OCI-LY7 (cell line): ENCODE results near the gene YTHDF1. TPM values are rescaled to one million over a fixed set of nuclear protein-coding genes. Genes with fewer than 3 reads are reported as not detected.
A peak's percentile ranks its signal among the peaks of the same experiment; 100 is the strongest.

Experiments
- BruUV-seq: library from RNA; stranded (reverse); fragments of 400-500 nt; replicated peaks from 2 replicates; lab custom pipeline; 2021; lab: Mats Ljungman, UMichigan
- CTCF ChIA-PET: fragments of 300-600 bp; sonication (Branson Sonifier 250); formaldehyde crosslinking; loops from one replicate; lab custom pipeline; 2022; ENCODE audit warnings: antibody characterized with exemption; ENCODE audit not compliant: unreplicated experiment; lab: Charles Lee
- POLR2A ChIA-PET: fragments of 300-600 bp; sonication (Branson Sonifier 250); formaldehyde crosslinking; loops from one replicate; lab custom pipeline; 2022; ENCODE audit warnings: antibody characterized with exemption; lab: Charles Lee
- DNase-seq: peaks from one replicate; pipeline ENCODE4 v3.0.0-alpha.2; 2015; ENCODE audit warnings: low spot score
- H2AFZ ChIP-seq: fragments of 200-600 bp; sonication (generic), shearing (Covaris generic); 2 replicates; pipeline ENCODE4 v1.6.1; 2014; ENCODE audit warnings: mild to moderate bottlenecking, antibody characterized with exemption, low read length, moderate library complexity
- H3K27ac ChIP-seq: fragments of 200-600 bp; sonication (generic); 2 replicates; pipeline ENCODE4 v1.5.1; 2014; ENCODE audit warnings: mixed run types, low read depth, mild to moderate bottlenecking, moderate library complexity, low read length, inconsistent platforms; ENCODE audit not compliant: poor library complexity, severe bottlenecking
- H3K36me3 ChIP-seq: fragments of 200-600 bp; sonication (generic); 2 replicates; pipeline ENCODE4 v1.6.1; 2014; ENCODE audit warnings: mild to moderate bottlenecking, antibody characterized with exemption, low read length, moderate library complexity, mixed read lengths; ENCODE audit not compliant: insufficient read depth
- H3K4me1 ChIP-seq: fragments of 200-600 bp; sonication (generic); 2 replicates; pipeline ENCODE4 v1.5.1; 2014; ENCODE audit warnings: mild to moderate bottlenecking, low read length; ENCODE audit not compliant: insufficient read depth, poor library complexity, severe bottlenecking
- H3K4me2 ChIP-seq: fragments of 200-600 bp; sonication (generic); 2 replicates; pipeline ENCODE4 v1.6.1; 2014; ENCODE audit warnings: mild to moderate bottlenecking, low read length
- H3K4me3 ChIP-seq: fragments of 200-600 bp; sonication (generic); 2 replicates; pipeline ENCODE4 v1.5.1; 2014; ENCODE audit warnings: mild to moderate bottlenecking, low read depth, low read length; ENCODE audit not compliant: poor library complexity, severe bottlenecking
- H3K79me2 ChIP-seq: fragments of 200-600 bp; sonication (generic); 2 replicates; pipeline ENCODE4 v1.6.1; 2016; ENCODE audit warnings: low read depth, mild to moderate bottlenecking, low read length, moderate library complexity, mixed read lengths; ENCODE audit not compliant: insufficient read depth
- H3K9me2 ChIP-seq: fragments of 200-600 bp; sonication (generic); 2 replicates; pipeline ENCODE4 v1.6.1; 2016; ENCODE audit warnings: mild to moderate bottlenecking, low read length, mixed read lengths; ENCODE audit not compliant: insufficient read depth
- H3K9me3 ChIP-seq: fragments of 200-600 bp; sonication (generic); 2 replicates; pipeline ENCODE4 v1.6.1; 2014; ENCODE audit warnings: mild to moderate bottlenecking, mixed run types, low read length, mixed read lengths
- H4K20me1 ChIP-seq: fragments of 200-600 bp; sonication (generic); 2 replicates; pipeline ENCODE4 v1.6.1; 2014; ENCODE audit warnings: mild to moderate bottlenecking, antibody characterized with exemption, low read length, moderate library complexity, mixed read lengths; ENCODE audit not compliant: insufficient read depth
- EZH2phosphoT487 ChIP-seq: fragments of 200-600 bp; sonication (generic); IDR thresholded peaks from 2 replicates; pipeline ENCODE4 v1.6.1; 2018; ENCODE audit warnings: low read depth, borderline replicate concordance, mild to moderate bottlenecking, mixed run types, antibody characterized with exemption, low read length, moderate library complexity, mixed read lengths
- intact Hi-C: fragments of 100-400 bp; cut with micrococcal nuclease; formaldehyde crosslinking; loops from one replicate; pipeline ENCODE4 v1.10.0; 2022; ENCODE audit not compliant: unreplicated experiment
- total RNA-seq, 2 experiments: library from RNA; depleted of rRNA in 1 of 2; stranded (reverse); fragments of >200 nt in 1 of 2; shearing (Covaris generic) in 1 of 2; gene quantifications; 2 replicates each; pipeline ENCODE4 v1.2.3, GENCODE V29; 2014 to 2022
- TF ChIP-seq, protein P1 (sequence below): fragments of 200-600 bp; sonication (generic); conservative IDR thresholded peaks from 2 replicates; pipeline ENCODE4 v1.5.1; 2014; ENCODE audit warnings: mild to moderate bottlenecking, antibody characterized with exemption, low read length, moderate library complexity, mixed read lengths

YTHDF1 gene
- total RNA-seq, 2 experiments from 2014 or later = 31.3 to 42.7 TPM

DNA sequence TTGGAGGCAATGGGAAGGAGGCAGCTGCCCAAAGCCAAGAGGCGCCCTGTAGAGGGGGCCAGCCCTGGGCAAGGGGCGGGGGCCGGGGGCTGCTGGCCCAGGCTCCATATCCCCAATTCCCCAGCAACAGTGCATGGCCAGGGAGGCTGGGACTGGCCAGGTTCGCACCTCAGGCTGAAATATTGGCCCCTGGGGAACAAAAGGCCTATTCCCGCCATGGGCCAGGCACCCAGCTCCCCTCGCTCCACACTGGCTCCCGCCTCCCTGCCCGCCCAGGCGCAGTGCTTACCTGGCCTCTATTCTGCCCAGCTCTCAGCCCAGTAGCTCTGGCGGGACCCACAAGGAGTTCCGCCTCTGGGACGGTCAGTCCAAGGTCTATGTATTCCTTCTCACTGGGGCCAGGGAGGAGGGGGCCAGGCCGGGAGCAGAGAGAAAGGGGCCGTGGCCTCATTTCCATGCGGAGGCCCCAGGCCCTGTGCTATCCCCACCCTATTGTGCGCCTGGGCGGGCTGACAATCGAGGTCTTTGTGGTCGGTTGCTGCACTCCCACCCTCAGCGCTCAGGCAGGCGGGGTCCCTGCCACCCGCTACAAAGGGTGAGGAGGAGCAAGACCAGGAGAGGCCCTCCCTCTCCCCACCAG, 42.3 kb downstream of the YTHDF1 start:
- Histone ChIP-seq H3K36me3 (no peaks in the 10 kb centered on the region), H3K4me3 (no peak overlapping the region), H3K79me2 (no peaks in the 10 kb centered on the region), H3K9me2 (no peaks in the 10 kb centered on the region), H2AFZ (no peak overlapping the region), H3K4me1 (no peaks in the 10 kb centered on the region), H3K4me2 (no peak overlapping the region), H3K27ac (no peak overlapping the region), H3K9me3 (no peaks in the 10 kb centered on the region), H4K20me1 (no peaks in the 10 kb centered on the region; the same call in 1 of the 2 replicates)
- ChIA-PET CTCF (no interaction called here), POLR2A (no interaction called here)
- intact Hi-C loops = no loop called here
- no peak for DNase-seq
- BruUV-seq = no TSS peak
- no peak for TF ChIP-seq EZH2phosphoT487
- TF ChIP-seq, protein P1, sequence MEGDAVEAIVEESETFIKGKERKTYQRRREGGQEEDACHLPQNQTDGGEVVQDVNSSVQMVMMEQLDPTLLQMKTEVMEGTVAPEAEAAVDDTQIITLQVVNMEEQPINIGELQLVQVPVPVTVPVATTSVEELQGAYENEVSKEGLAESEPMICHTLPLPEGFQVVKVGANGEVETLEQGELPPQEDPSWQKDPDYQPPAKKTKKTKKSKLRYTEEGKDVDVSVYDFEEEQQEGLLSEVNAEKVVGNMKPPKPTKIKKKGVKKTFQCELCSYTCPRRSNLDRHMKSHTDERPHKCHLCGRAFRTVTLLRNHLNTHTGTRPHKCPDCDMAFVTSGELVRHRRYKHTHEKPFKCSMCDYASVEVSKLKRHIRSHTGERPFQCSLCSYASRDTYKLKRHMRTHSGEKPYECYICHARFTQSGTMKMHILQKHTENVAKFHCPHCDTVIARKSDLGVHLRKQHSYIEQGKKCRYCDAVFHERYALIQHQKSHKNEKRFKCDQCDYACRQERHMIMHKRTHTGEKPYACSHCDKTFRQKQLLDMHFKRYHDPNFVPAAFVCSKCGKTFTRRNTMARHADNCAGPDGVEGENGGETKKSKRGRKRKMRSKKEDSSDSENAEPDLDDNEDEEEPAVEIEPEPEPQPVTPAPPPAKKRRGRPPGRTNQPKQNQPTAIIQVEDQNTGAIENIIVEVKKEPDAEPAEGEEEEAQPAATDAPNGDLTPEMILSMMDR = no peak

DNA sequence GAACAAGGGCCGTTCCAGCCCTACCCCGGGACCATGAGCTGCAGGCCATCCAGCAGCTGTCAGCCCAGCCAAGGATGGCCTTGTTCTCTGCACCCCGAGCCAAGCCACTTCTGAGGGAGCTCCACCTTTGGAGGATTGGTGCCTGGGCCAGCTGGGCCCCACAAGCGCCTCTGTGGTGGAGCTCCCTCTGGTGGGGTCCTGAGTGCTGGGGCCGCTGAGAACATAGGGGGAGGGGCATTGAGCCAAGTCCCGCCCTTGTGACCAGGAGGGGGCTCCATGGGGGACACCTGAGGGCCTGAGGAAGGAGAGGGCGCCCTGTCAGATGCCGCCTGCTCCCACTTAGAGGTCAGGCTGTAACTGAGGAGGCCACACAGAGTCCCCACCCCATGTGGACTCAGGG, 43.2 kb downstream of the YTHDF1 start:
- no TSS peak for BruUV-seq
- no peaks in the 10 kb centered on the region for H3K36me3 ChIP-seq
- DNase-seq = peak; percentile 35
- no peak overlapping the region for H2AFZ ChIP-seq
- TF ChIP-seq, protein P1 = peak; percentile 56
- no peak for TF ChIP-seq EZH2phosphoT487
- H3K9me2 ChIP-seq = no peaks in the 10 kb centered on the region
- H3K4me2 ChIP-seq = no peak overlapping the region
- H4K20me1 ChIP-seq = no peaks in the 10 kb centered on the region; the same call in 1 of the 2 replicates
- intact Hi-C loops = no loop called here
- H3K4me1 ChIP-seq = no peaks in the 10 kb centered on the region
- ChIA-PET CTCF (no interaction called here), POLR2A (no interaction called here)
- H3K9me3 ChIP-seq = no peaks in the 10 kb centered on the region
- H3K27ac ChIP-seq = no peak overlapping the region
- no peak overlapping the region for H3K4me3 ChIP-seq
- no peaks in the 10 kb centered on the region for H3K79me2 ChIP-seq

DNA sequence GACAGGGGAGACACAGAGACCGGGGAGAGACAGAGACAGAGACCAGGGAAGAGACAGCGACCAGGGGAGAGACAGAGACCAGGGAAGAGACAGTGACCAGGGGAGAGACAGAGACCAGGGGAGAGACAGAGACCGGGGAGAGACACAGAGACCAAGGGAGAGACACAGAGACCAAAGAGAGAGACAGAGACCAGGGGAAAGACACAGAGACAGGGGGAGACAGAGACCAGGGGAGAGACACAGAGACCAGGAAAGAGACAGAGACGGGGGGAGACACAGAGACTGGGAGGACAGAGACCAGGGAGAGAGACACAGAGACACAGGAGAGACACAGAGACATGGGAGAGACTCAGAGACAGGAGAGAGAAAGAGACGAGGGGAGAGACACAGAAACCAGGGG, 43.9 kb downstream of the YTHDF1 start:
- Histone ChIP-seq H3K9me2 (no peaks in the 10 kb centered on the region), H3K36me3 (no peaks in the 10 kb centered on the region), H3K4me3 (no peak overlapping the region), H3K9me3 (no peaks in the 10 kb centered on the region), H3K27ac (no peak overlapping the region), H3K79me2 (no peaks in the 10 kb centered on the region), H4K20me1 (no peaks in the 10 kb centered on the region; the same call in 1 of the 2 replicates), H3K4me2 (no peak overlapping the region), H2AFZ (no peak overlapping the region), H3K4me1 (no peaks in the 10 kb centered on the region)
- POLR2A ChIA-PET = no interaction called here
- DNase-seq = no peak
- TF ChIP-seq EZH2phosphoT487 = no peak
- TF ChIP-seq, protein P1 = no peak
- no TSS peak for BruUV-seq
- intact Hi-C loops = no loop called here
- CTCF ChIA-PET = no interaction called here
